Neuronal stem cell (in vitro differentiated cells): ENCODE data around the gene NDNF. TPM values are rescaled to one million over a fixed set of nuclear protein-coding genes. Genes with fewer than 3 reads are reported as not detected.

Experiments used
- DNase-seq: peaks from one replicate; pipeline ENCODE4 v3.0.0-alpha.2; 2013; ENCODE audit warnings: low spot score
- H2AFZ ChIP-seq: one replicate; pipeline ENCODE4 v1.6.1; 2013; ENCODE audit warnings: mild to moderate bottlenecking, low read length, inconsistent platforms
- H2AK5ac ChIP-seq: 2 replicates; pipeline ENCODE4 v1.6.1; 2013; ENCODE audit warnings: low read depth, mild to moderate bottlenecking, inconsistent platforms, low read length, moderate library complexity, mixed read lengths
- H2BK120ac ChIP-seq: 2 replicates; pipeline ENCODE4 v1.6.1; 2013; ENCODE audit warnings: low read depth, mild to moderate bottlenecking, inconsistent platforms, low read length, moderate library complexity, mixed read lengths
- H2BK12ac ChIP-seq: one replicate; pipeline ENCODE4 v1.6.1; 2013; ENCODE audit warnings: low read length, inconsistent platforms
- H2BK15ac ChIP-seq: 2 replicates; pipeline ENCODE4 v1.6.1; 2013; ENCODE audit warnings: mild to moderate bottlenecking, low read length, inconsistent platforms, mixed read lengths
- H2BK5ac ChIP-seq: one replicate; pipeline ENCODE4 v1.6.1; 2013; ENCODE audit warnings: inconsistent platforms, mild to moderate bottlenecking, low read length, moderate library complexity
- H3K14ac ChIP-seq: one replicate; pipeline ENCODE4 v1.6.1; 2013; ENCODE audit warnings: low read length, inconsistent platforms
- H3K18ac ChIP-seq: 2 replicates; pipeline ENCODE4 v1.6.1; 2013; ENCODE audit warnings: low read length, inconsistent platforms
- H3K23ac ChIP-seq: 2 replicates; pipeline ENCODE4 v1.6.1; 2013; ENCODE audit warnings: low read depth, mild to moderate bottlenecking, mixed read lengths, low read length, inconsistent platforms; ENCODE audit not compliant: poor library complexity
- H3K27ac ChIP-seq: replicated peaks from 3 replicates; pipeline ENCODE4 v1.5.1; 2013; ENCODE audit warnings: low read length, inconsistent platforms
- H3K27me3 ChIP-seq, 3 experiments: 2 replicates each; pipeline ENCODE4 v1.6.1; 2013; ENCODE audit warnings: low read length in 3 of 3, mild to moderate bottlenecking in 2 of 3, inconsistent platforms in 1 of 3, low read depth in 1 of 3, mixed read lengths in 1 of 3, moderate library complexity in 1 of 3; ENCODE audit not compliant: control insufficient read depth in 3 of 3, insufficient read depth in 3 of 3
- H3K36me3 ChIP-seq, 2 donors: replicated peaks in 1 of 2; 2 replicates each; pipeline ENCODE4 v1.6.1; 2013; ENCODE audit warnings: low read length in 2 of 2; ENCODE audit not compliant: control insufficient read depth in 2 of 2, insufficient read depth in 2 of 2
- H3K4ac ChIP-seq: 2 replicates; pipeline ENCODE4 v1.6.1; 2013; ENCODE audit warnings: inconsistent platforms, mild to moderate bottlenecking, low read length, moderate library complexity
- H3K4me1 ChIP-seq, 2 donors: 1 replicate in 1 of 2; 2 replicates in 1 of 2; pipeline ENCODE4 v1.6.1; 2013; ENCODE audit warnings: low read length in 2 of 2, low read depth in 1 of 2; ENCODE audit not compliant: control insufficient read depth in 2 of 2, insufficient read depth in 1 of 2
- H3K4me2 ChIP-seq: one replicate; pipeline ENCODE4 v1.6.1; 2013; ENCODE audit warnings: mild to moderate bottlenecking, low read length, inconsistent platforms; ENCODE audit not compliant: insufficient read depth, poor library complexity, severe bottlenecking
- H3K4me3 ChIP-seq, 2 donors: 2 replicates each; pipeline ENCODE4 v1.5.1; 2013; ENCODE audit warnings: low read length in 2 of 2, mild to moderate bottlenecking in 2 of 2, inconsistent platforms in 1 of 2, moderate library complexity in 1 of 2
- H3K79me1 ChIP-seq: one replicate; pipeline ENCODE4 v1.6.1; 2013; ENCODE audit warnings: low read depth, mild to moderate bottlenecking, inconsistent platforms, low read length, moderate library complexity
- H3K9ac ChIP-seq: one replicate; pipeline ENCODE4 v1.6.1; 2013; ENCODE audit warnings: mild to moderate bottlenecking, low read depth, low read length, inconsistent platforms; ENCODE audit not compliant: poor library complexity
- H3K9me3 ChIP-seq, 2 donors: replicated peaks in 1 of 2; 2 replicates each; pipeline versions ENCODE3 to v1.6.1; 2013; ENCODE audit warnings: low read length in 2 of 2, mild to moderate bottlenecking in 2 of 2, inconsistent platforms in 1 of 2, low read depth in 1 of 2, mixed read lengths in 1 of 2, moderate library complexity in 1 of 2; ENCODE audit not compliant: control insufficient read depth in 2 of 2, insufficient read depth in 1 of 2
- H4K8ac ChIP-seq: one replicate; pipeline ENCODE4 v1.6.1; 2013; ENCODE audit warnings: low read depth, mild to moderate bottlenecking, inconsistent platforms, low read length, moderate library complexity
- H4K91ac ChIP-seq: one replicate; pipeline ENCODE4 v1.6.1; 2013; ENCODE audit warnings: low read length, low read depth, mild to moderate bottlenecking, inconsistent platforms; ENCODE audit not compliant: poor library complexity
- WGBS, 2 donors: extraction: QIAGEN DNeasy Blood & Tissue Kit; methylation state at CpG; one replicate each; pipeline ENCODE4 v1.1.7; 2013; ENCODE audit warnings: missing lambda C conversion rate in 2 of 2, mixed read lengths in 1 of 2; ENCODE audit not compliant: insufficient read length in 2 of 2, insufficient replicate concordance in 1 of 2; ENCODE audit errors: extremely low coverage in 2 of 2; 5-methylcytosine and 5-hydroxymethylcytosine counted together
- polyA plus RNA-seq, 2 experiments: library from polyadenylated mRNA; stranded (reverse); fragments of 200-250 nt; gene quantifications; one replicate each; pipeline ENCODE4 v1.2.3, GENCODE V29; 2013

The NDNF gene, protein sequence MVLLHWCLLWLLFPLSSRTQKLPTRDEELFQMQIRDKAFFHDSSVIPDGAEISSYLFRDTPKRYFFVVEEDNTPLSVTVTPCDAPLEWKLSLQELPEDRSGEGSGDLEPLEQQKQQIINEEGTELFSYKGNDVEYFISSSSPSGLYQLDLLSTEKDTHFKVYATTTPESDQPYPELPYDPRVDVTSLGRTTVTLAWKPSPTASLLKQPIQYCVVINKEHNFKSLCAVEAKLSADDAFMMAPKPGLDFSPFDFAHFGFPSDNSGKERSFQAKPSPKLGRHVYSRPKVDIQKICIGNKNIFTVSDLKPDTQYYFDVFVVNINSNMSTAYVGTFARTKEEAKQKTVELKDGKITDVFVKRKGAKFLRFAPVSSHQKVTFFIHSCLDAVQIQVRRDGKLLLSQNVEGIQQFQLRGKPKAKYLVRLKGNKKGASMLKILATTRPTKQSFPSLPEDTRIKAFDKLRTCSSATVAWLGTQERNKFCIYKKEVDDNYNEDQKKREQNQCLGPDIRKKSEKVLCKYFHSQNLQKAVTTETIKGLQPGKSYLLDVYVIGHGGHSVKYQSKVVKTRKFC
- 11.6 TPM for polyA plus RNA-seq (2013, experiment 1 of 2)
- 11.1 TPM for polyA plus RNA-seq (2013, experiment 2 of 2)

DNA sequence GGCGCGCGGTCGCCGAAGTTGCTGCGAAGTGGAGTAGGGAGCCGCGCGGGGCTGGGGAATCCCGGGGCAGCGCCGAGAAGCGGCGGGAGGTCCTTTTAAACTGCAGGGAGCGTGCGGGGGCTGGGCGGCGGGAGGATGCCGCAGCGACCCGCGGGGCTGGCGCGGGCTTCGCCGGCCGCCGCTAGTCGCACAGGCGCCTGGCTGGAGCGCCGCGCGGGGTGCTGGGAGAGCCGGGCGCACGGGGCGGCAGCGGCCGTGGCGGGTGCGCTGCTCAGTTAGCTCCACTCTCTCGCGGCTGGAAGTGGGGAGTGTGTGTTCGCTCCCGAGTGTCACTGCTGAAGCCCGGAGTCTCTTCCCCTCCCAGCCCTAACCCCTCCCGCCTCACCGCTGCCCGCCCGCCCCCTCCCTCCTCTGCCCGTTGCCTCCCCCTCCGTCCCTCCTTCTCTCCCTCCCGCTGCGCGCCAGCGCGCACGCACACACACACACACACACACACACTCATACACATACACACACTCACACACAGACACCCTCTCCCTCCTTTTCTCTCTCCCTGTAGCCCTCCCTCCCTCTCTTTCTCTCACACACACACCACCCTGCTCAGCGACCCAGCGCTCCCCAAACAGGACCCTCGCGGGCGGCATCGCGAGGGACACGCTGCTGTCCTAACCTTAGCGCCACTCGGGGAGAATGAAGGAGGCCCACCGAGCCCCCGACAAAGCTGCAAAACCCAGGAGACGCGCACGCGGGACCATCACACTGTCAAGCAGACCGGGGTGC is at the start of gene NDNF:
TSS of gene NDNF (minus strand) at position 312 of the 780 bp plus-strand sequence. CDS start 26,698 bp downstream, outside the sequence.
- Histone ChIP-seq H4K91ac (peak within 1 kb of the TSS; percentile 24), H3K4me2 (peak within 1 kb of the TSS; percentile 95), H3K9me3 (no peaks in the 10 kb centered on the region), H3K14ac (peak within 1 kb of the TSS; percentile 71), H3K18ac (peak within 1 kb of the TSS; percentile 99), H3K4ac (peak within 1 kb of the TSS; percentile 14), H3K27ac (peak within 1 kb of the TSS; percentile 49), H3K4me1 (peaks cover 1 to 13% of the 10 kb centered on the region in 2 donors), H3K9ac (peak within 1 kb of the TSS; percentile 84), H3K36me3 (no peaks in the 10 kb centered on the region), H3K27me3 (peaks cover 0 to 21% (median 5%) of the 10 kb centered on the region in 3 experiments), H2BK12ac (peak within 1 kb of the TSS; percentile 97), H3K79me1 (peaks cover 2% of the 10 kb centered on the region), H2AK5ac (no peak within 1 kb of the TSS), H2BK120ac (peak within 1 kb of the TSS; percentile 74), H2BK5ac (peak within 1 kb of the TSS; percentile 96), H3K4me3 (peak within 1 kb of the TSS; percentile 78 to 87), H2AFZ (peak within 1 kb of the TSS; percentile 93), H4K8ac (peak within 1 kb of the TSS; percentile 30), H2BK15ac (peak within 1 kb of the TSS; percentile 96), H3K23ac (peak within 1 kb of the TSS; percentile 75)
- no CpG with 5 or more reads among the region's 76 CpGs for WGBS, 2 donors
- DNase-seq, result no peak

DNA sequence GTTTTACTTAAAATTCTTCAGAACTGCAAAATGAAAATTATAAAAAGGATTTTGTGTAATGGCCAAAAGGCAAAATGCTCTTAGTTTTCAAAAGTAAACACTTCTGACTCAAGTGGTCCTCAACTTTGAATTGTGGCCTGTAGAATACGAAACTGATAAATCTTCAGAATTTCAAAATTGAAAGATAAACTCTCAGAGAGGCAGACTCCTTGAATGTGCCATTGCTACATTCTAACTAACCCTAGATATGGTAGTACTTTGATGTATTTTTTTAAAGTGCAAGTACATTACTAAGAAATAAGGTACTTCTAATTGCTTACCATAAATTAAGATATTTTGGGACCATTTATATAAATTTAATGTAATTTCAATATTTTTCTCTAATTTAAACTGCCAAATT is 47.4 kb upstream of the NDNF start:
- no peaks in the 10 kb centered on the region for H3K79me1 ChIP-seq
- no peak overlapping the region for H2AFZ ChIP-seq
- no peaks in the 10 kb centered on the region for H3K36me3 ChIP-seq
- H4K8ac ChIP-seq, result no peak overlapping the region
- no peak overlapping the region for H3K4me3 ChIP-seq
- no peak overlapping the region for H3K27ac ChIP-seq
- H3K14ac ChIP-seq, result no peak overlapping the region
- no peak overlapping the region for H3K23ac ChIP-seq
- H2BK120ac ChIP-seq, result no peak overlapping the region
- no peak overlapping the region for H3K18ac ChIP-seq
- no peak overlapping the region for H3K9ac ChIP-seq
- no peak overlapping the region for H3K4ac ChIP-seq
- no peak overlapping the region for H2BK12ac ChIP-seq
- H2BK5ac ChIP-seq, result no peak overlapping the region
- DNase-seq, result no peak
- no CpG with 5 or more reads among the region's 1 CpG for WGBS, 2 donors
- no peak overlapping the region for H2AK5ac ChIP-seq
- no peak overlapping the region for H3K4me2 ChIP-seq
- H2BK15ac ChIP-seq, result no peak overlapping the region
- no peak overlapping the region for H4K91ac ChIP-seq
- H3K27me3 ChIP-seq, result peaks cover 0 to 2% (median 0%) of the 10 kb centered on the region in 3 experiments
- H3K9me3 ChIP-seq, result no peaks in the 10 kb centered on the region
- H3K4me1 ChIP-seq, result no peaks in the 10 kb centered on the region

DNA sequence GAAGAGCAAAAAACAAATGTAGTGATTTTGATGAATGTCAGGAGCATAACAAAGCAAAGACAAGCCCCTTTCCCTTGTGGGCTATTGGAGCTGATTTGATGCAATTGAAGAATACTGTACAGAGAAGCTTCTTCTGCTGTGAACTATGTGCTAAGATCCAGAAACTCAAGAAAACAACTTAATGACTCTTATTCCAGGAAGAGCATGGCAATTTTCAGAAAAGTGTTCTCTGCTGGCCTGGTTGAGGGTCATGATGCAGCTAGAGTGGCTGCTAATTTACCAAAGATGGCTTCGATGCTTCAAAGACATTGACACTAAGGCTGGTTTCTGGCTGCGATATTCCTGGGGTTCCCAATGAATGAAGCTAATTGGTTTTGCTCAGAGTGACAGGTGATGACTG is 46.0 kb upstream of the NDNF start:
- DNase-seq, result no peak
- Histone ChIP-seq H3K4ac (no peak overlapping the region), H3K27ac (no peak overlapping the region), H3K9me3 (no peaks in the 10 kb centered on the region), H4K8ac (no peak overlapping the region), H3K4me1 (no peaks in the 10 kb centered on the region), H3K9ac (no peak overlapping the region), H3K23ac (no peak overlapping the region), H3K79me1 (no peaks in the 10 kb centered on the region), H3K36me3 (no peaks in the 10 kb centered on the region), H3K18ac (no peak overlapping the region), H3K4me3 (no peak overlapping the region), H3K4me2 (no peak overlapping the region), H2BK12ac (no peak overlapping the region), H2BK15ac (no peak overlapping the region), H3K14ac (no peak overlapping the region), H2AK5ac (no peak overlapping the region), H2BK5ac (no peak overlapping the region), H2AFZ (no peak overlapping the region), H2BK120ac (no peak overlapping the region), H3K27me3 (peaks cover 0 to 2% (median 0%) of the 10 kb centered on the region in 3 experiments), H4K91ac (no peak overlapping the region)
- no CpG with 5 or more reads among the region's 2 CpGs for WGBS, 2 donors
